Hematopoietic multipotent progenitor cell treated with erythropoietin and hydrocortisone succinate and interleukin-3 and kit ligand, for 6 days (in vitro differentiated cells): Measurements from ENCODE around the gene PDE4D.

Experiments used
- DNase-seq: peaks from one replicate; pipeline ENCODE4 v3.0.0-alpha.2; 2015

The PDE4D gene

GRCh38 chr5:59351076-59351794, 542.3 kb downstream of the PDE4D start:
- no peak for DNase-seq

DNA sequence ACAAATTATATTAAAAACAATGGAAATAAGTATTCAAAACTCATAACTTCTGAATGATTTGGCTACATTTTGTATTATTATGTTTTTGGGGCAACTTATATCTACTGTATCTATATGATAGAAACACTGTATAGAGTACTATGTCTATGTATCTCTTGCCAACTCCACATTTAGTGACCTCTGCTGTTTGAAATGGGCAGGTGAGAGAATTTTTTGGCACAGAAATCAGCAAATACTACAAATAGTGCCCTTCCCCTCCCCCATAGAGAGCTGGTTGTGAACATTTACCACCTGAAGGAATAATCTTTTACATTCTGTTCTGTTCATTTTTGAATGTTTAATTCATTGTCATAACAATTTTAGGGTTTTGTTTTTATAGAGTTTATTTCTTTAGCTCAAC, 545.3 kb downstream of the PDE4D start:
- DNase-seq = peak; percentile 40

DNA sequence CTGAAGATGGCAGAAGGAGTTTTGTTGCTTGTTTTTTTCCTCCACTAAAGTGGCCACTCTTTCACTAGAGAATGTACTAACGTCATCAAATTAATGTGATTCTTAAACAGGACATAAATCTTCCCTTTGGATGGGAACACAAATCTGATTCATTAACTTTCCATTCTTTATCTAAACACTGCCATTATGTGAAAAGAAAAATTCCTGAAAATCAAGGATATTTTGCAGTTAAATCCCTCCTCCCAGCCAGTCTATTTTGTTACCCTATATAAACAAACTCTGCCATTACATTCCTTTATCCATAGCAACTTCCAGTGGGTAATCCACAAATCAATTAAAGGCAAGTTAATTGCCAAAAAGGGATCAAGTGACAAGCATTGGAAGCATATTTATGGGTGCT, 546.5 kb downstream of the PDE4D start:
- no peak for DNase-seq

DNA sequence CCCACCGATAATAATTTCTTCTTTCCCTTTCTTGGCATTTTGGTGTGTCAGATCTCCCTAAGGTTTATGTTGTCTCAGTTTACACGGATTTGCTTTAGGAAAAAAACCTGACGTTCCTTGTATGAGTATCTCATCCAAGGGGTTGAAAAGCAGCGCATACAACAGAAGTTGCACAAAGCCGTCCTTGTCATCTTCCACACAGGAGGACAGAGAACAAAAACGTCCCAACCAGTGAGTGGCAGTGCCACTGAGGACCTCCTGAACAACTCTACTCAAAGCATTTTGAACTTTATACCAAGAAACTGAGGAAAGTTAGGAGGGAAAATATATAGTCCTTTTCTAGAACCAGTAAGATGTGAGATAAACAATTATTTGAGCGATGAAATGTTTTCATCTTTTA, 547.0 kb downstream of the PDE4D start:
- DNase-seq = no peak

- DNase-seq = no peak
Measured at GRCh38 chr5:59342181-59342580, 551.3 kb downstream of the PDE4D start.

DNA sequence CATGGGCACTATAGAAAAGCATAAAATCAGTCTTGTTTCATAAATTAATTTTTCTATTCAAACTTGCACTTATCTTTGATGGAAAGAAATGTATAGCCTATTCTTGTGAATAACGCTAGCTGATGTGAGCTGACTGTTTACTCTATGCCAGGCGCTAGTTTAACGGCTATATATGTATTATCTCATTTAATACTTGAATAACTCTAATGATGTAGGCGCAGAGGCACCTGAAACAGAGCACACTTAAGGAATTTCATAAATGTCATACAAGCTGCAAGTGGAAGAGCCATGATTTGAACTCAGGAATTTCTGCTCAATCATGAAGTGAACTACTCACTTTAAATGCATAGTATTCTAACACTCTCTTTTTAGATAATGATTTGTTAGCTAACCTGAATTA, 551.8 kb downstream of the PDE4D start:
- no peak for DNase-seq

DNA sequence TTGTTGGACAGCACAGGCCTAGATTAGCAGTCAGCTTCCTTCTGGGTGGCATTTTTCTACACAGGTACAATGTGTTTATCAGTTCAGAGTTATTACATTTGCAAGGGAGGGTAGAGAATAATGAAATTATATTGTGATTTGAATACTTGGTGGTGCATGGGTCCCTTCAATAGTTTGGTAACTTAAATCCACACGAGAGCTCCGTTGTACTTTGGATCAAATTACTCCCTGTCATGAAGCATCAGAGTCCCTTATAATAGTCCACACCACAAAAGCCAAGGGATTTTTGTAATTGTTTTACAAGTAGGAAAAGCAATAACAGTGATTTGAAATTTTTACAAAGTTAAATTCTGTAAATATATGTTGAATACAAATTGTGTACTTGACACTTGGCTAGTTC, 552.4 kb downstream of the PDE4D start:
- no peak for DNase-seq

GRCh38 chr5:59340637-59341036, 552.9 kb downstream of the PDE4D start:
- no peak for DNase-seq

DNA sequence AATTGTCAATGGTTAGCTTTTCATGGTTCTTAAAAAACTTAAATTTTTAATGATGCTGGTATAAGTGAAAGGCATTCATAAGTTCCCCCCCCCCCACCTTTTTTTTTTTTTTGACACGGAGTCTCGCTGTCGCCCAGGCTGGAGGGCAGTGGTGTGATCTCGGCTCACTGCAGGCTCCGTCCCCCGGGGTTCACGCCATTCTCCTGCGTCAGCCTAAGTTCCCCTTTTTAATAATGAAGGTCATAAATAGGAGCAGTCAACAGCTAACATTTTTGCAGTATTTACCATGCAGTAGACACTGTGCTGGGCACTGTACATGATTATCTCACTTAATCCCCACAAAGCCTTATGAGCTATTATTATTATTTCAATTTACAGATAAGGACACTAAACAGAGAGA, 556.3 kb downstream of the PDE4D start:
- DNase-seq = peak; percentile 9

GRCh38 chr5:59335544-59335943, 558.0 kb downstream of the PDE4D start:
- DNase-seq = no peak

GRCh38 chr5:59333416-59333815, 560.1 kb downstream of the PDE4D start:
- no peak for DNase-seq

DNA sequence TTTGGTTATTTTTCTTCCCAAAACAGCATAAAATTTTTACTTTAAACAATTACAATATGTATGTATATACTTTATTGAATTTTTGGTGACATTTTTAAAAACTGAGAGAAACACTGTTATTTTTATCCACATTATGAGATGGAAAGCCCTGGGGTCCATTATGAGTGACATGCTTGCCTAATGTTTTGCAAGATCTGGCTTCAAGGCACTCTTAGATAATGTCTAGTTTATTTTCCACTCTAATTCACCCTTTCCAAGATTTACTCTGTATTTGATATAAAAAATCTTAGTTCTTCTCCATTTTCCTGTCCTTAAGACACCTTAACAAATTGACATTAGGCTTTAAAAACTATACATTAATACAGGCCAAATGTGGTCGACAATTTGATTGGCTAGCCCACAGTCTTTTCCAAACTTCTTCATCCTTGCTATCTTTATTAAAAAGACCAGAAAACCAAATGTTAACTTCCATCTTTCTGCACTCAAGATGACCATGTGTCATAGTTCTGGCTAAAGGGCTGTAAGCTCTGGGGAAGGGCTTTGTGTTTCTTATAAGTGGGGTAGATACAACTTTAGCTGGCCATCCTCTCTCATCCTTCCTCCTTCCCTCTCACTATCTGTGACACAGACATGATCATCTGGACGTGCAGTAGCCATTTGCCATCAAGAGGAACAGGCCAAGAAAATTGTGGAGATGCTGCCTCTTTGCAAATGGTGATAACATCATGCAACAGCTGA, 561.1 kb downstream of the PDE4D start:
- no peak for DNase-seq

DNA sequence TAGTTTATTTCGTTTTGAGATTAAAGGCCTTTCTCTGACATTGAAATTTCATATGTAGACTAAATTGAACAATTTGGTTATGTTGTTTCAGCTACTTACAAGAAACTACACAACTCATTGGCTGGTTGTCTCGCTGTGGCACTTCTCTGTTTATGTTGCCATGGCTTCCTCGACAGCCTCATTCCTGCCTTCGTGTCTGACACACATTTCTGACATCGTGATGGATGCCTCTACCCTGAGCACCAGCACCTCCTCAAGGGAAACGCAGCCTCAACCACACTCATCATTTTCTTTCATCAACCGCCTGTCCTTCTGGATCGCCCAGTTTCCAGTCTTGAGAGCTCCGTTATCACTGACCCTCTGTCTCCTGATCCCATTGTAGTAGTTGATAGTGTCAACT, 562.8 kb downstream of the PDE4D start:
- no peak for DNase-seq

- DNase-seq = no peak
Measured at GRCh38 chr5:59328709-59329296, 564.7 kb downstream of the PDE4D start.

- no peak for DNase-seq
Measured at GRCh38 chr5:59327191-59327980, 566.1 kb downstream of the PDE4D start.

GRCh38 chr5:59326596-59326995, 566.9 kb downstream of the PDE4D start:
- no peak for DNase-seq

GRCh38 chr5:59325070-59325469, 568.5 kb downstream of the PDE4D start:
- no peak for DNase-seq

DNA sequence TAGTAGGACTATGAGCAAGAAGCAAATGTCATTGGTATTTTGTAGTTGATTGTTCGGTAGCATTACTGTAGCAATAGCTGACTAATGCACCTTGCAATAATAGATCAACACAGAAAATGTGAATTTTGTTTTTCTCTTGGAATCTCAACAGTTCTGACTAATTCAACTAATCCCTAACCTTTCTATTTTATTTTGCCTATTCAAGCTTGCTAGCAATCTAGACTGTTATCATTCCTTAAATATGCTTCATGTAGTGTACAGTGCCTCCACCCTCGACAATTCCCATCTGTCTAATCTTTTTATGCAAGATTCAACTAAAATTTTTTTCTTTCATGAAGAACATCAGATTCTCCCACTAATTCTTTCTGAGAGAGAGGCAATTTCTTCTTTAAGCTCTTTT, 570.6 kb downstream of the PDE4D start:
- DNase-seq = no peak

DNA sequence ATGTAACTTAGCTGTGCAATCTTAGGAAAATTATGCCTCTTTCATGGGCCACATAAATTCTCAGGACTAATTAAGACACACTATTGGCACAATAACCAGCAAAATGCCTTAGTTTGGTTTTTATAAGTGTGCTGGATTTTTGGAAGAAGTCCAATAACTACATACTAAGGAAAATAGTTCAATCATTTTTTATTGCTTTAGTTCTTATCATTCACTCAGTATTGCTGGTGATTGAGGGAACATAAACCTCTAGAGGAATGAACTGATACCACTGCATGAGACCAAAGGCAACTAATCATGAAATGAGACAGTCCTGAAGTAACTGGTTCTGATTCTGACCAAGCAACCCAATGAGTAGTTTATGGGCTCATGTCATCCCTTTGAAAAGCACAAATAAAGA, 571.5 kb downstream of the PDE4D start:
- no peak for DNase-seq

DNA sequence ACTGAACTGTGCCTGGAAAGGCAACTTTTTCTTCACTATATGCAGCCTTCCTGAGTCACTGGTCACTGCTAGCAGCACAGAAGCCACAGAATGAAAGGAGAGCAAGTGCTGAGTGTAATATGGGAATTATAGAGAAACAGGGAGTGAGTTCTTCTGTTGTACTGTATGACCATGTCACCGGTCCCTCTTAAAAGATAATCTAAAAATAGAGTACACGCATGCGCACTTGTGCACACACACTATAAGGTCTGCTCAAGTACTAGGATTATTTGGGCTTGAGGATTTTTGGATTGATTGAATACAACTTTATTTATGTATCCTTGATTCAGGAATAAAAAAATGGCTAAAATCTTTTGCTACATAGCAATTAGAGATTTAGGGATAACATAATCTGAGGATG, 571.9 kb downstream of the PDE4D start:
- DNase-seq = no peak

GRCh38 chr5:59320420-59320819, 573.1 kb downstream of the PDE4D start:
- no peak for DNase-seq

GRCh38 chr5:59319250-59319649, 574.3 kb downstream of the PDE4D start:
- no peak for DNase-seq

GRCh38 chr5:59317774-59318205, 575.7 kb downstream of the PDE4D start:
- no peak for DNase-seq
